Erythroblast (primary cell): ENCODE data around the gene QSOX1.

Source experiments
- GATA1 ChIP-seq: IDR thresholded peaks from 2 replicates; pipeline ENCODE4 v1.6.1; 2011; ENCODE audit warnings: low read depth, mild to moderate bottlenecking, control low read depth, low read length, moderate library complexity
- POLR2A ChIP-seq: IDR thresholded peaks from 2 replicates; pipeline ENCODE4 v1.6.1; 2011; ENCODE audit warnings: mild to moderate bottlenecking, low read length

GRCh38 chr1:180136968-180137356, 17.7 kb upstream of the QSOX1 start:
- TF ChIP-seq POLR2A (no peak), GATA1 (no peak)
